Left forelimb (tissue), 1 donor: Measurements from ENCODE around the gene ADAMTS3.

ENCODE experiments used
- DNase-seq: peaks from one replicate; pipeline ENCODE4 v3.0.0-alpha.2; 2018; ENCODE audit warnings: low spot score

ADAMTS3 gene

DNA sequence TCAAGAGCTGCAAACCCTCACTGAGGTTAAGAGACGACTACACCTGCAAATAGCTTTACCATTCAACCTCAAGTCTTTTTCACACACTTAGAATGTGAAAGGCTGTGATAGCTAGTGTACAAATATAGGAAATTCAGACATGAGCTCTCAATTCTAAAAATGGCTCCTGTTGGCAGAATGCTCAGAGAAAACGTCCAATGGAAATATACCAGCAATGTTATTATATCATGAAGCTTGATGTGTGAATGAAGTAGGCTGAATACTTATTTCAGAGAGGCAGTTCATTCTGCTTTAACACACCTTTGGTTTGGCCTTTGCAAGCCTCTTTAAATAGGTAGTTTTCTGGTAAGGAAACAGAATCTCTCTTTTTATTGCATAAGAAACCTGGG is 227.6 kb downstream of the ADAMTS3 start:
- DNase-seq = no peak

DNA sequence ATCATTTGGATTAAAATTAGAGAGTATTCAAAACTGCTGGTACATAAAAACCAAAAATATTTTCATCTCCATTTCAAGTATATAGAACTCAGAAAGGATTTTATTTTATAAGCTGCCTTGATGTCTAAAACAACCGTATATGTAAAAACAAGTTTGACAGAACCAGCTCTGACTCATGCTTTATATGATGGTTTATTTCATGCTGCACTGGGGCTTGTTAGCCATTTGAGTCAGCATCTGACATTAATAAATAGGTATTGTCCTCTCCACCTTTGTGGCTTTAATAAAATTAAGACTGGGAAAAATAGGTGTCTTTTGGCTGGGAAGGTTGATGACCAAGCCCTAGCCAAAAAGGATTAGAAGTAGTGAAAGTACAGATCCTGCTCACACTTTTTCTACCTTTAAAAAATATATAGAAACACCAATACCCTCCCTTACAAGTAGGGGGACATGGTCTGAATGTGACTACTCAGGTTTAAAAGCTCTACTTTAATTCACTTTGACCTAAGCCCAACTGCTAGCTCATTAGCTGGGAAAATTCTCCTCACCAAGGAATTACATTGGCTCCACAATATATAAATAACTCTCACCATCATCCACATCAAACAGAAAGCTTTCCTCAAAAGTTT is 228.1 kb downstream of the ADAMTS3 start:
- DNase-seq = no peak

DNA sequence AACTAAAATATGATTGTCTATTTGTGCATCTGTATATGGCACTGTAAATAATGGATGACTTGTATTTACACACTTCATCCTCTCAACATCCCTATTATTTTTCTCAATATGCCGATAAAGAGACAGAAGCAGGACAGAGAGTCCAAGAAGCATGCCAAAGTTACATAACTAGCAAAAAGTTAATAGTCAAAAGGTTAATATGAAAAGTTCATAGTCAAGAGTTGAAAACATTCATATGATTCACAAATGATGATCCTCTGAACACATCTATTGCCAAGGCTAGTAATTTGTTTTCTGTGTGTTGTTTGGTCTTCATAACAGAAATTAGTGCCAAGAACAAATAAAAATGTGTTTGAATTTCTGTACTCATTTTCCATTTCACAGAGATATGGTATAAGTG is 231.0 kb downstream of the ADAMTS3 start:
- DNase-seq = no peak

DNA sequence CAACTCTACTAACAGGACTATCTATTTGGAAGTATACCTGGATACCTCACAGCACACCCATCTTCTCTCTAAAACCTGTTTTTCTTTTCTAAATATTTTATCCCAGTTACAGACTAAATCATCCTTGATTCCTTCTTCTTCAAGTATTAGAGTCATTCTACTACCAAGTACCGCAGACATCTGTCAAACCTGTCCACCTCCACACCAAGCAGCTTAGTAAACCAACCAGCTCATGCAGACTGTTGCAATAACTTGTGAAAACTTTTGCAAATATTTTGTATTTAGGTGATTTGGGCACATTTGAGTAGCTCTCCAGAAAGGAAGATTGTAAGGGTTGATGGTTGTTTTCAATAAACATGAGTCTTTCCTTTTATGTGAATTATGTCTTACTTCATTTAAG is 238.6 kb downstream of the ADAMTS3 start:
- no peak for DNase-seq

DNA sequence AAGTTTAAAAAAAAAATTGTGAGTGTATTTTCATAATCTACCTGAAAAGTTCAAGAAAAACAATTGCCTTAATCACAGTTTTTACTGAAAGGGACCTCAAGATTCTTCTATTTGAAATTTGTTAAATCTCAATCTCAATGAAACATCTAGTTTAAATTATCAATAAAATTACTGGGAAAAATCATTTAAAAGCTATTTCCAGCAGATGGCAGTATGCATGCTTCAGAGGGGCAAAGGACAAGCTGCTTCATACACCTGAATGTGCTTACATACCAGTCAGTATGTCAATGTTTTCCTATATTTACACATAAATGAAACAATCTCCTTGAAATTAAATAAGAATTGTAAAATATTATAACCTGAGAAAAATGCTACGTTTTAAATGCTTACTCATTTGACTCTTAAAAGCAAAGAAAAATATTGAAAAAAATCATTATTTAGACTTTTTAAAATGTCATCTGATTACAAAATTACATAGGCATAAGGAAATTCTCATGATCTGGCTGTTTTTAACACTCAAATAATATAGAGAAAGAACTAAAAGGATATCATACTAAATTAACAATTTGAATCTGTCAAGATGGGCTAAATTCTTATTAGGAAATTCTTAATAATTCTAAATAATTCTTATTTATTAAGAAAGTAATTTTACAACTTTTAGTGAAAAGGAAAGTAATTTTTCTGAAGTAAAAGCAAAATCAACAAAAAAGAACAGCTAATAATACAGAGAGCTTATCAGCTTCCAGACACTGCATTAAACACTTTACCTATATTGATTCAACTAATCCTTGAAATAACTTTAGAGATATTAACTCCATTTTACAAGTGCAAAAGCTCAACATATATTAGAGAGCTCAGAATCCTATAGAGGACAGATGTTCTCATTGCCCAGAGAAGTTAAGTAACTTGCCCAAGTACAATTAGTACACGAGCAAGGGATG is 242.1 kb downstream of the ADAMTS3 start:
- no peak for DNase-seq

DNA sequence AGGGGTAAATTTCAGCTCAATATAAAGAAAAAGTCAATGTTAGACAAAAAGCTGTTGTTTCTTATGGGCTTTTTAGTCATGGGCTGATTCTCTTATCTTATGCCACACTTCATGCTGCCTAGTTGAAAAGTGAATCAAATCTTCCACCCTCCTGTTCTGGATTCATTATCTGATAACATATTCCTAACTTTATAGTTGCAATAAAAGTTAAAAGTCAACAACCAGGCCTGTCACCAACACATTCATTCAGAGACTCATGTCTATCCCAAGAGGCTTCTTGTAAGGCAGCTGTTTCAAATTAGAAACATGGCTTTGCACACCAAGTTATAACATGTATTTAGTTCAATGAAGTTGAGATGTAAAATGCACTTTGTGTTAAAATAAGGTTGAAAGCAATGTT is 243.8 kb downstream of the ADAMTS3 start:
- no peak for DNase-seq

DNA sequence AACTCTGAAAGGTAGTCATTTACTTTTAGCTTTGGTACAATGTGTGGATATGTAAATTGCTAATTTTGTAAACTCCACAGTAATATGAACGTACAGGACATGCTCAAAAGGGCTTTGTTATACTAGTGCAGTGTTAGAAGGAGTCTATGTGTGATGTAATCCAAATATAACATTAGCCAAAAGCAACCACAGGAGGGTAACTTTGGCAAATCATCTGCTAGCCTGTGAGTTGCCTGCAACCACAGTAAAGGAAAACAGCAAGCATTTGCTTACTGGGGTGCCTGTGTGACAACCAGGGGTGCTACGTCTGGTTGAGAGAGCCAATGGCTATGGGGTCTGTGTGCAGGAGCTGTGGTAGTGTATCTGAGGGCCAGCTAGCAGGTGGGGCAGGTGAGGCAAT is 245.8 kb downstream of the ADAMTS3 start:
- no peak for DNase-seq

DNA sequence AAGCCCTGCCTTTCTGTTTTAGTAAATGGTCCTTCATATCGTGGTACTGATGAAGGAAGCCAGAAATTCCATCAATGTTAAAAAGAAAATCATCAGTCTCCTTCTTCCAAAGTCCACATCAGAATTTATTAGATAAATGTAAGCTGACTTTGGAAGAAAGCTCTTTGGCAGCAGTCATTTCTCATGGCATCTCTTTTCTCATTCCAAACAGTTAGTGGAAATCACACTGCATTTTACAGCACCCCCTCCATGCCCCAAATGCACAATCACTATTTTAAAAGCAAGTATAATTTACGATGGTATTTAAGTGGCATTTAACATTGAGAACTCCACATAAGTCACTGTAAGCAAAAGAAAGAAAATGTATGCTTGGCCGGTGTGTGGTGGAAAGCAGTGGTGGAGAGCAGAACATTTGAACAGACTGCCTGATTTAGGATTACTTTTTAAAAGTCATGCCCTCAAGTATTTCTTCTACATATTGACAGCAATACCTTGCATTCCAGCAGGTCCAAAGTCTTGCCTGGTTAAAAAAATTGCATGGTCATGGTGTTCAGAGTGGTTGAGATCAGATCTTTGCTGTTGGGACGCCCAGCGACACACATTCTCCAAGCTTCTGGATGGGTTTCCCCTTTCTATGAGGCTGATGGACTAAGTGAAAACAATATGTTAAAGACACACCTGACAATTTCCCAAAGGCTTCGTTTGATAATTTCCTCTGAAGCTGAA is 248.6 kb downstream of the ADAMTS3 start:
- DNase-seq = no peak

DNA sequence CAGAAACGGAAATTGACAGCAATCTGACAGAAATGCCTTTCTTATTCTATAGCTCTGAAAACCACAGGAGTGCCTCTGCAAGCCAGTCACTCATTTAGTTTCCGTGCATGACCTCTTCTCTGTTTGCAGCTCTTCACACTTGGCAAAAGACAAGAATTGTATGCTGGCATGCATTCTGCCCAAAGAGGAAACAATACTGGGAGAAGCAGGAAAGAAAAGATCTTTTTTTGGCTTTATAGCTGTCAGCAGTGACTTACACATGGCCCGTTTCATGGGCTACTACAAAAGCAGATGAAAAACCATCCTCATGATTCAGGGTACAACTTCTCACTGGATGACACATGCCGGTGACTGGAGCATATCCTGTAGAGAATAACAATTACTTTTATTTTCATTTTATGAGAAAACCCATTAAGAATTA is 249.4 kb downstream of the ADAMTS3 start:
- no peak for DNase-seq

DNA sequence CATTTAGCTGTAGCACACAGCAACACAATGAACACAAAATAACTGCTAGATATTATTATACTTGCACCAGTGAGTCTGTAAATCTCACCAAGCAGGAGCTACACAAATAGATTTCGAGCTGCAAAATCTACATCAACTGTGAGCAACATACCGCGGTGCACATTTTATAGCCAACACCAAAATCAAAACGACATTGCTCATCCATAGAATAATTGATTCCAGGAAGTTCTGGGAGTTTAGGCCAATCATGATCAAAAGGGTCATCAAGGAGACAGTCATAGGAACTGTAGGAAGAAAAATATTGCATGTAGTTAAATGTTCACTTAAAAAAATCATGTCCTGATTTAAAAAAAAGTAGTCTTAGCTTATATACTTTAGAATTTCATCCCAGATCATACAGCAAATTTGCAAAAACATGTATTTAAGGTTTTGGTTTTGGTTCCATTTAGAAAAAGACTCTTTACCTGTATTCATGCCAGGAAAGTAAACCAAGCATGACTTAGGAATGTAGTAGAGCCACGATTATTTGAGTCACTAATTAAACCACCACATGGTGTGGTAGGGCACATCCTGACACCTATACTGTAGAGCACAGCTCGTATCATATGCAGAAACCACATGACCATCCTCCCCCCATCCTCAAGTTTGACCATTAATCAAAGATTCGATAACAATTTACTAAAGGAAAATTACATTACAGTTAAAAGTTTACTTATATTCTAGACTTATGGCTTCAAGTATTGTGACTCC is 250.4 kb downstream of the ADAMTS3 start:
- no peak for DNase-seq

DNA sequence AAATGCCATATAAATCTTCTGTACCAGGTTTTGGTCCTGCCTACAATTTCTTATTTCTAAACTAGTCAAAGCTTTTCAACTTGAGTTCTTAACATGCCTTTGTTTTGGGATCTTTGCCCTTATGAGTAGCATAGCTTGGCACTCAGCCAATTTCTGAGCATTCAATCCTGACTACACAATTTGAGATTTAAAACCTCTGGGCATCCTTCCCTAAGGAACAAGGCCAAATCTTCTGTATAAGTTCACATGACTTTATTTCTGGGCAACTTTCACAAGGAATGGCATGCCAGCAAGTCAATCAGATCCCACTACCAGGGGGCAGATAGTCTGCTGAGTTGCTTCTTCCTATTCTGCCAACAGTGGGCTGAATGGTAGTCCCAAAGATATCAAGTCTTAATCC is 254.2 kb downstream of the ADAMTS3 start:
- DNase-seq = no peak

DNA sequence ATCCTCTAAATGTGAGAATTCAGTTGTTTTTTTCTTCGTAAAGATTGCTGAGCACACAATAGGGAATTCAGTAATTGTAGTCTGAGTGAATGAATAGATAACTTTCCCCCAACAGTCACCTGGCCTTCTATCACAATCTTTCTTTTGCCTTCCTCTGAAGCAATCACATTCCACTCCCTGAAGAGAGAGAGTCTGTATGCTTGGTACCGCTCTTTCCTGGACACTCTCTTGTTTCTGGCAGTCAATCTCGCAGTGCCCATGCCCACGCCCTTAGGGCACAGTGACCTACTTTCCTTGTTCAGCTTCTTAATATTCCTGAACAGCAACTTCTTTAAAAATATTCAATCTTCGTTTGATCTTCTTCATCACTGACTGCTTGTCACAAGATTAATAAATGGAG is 255.9 kb downstream of the ADAMTS3 start:
- no peak for DNase-seq

DNA sequence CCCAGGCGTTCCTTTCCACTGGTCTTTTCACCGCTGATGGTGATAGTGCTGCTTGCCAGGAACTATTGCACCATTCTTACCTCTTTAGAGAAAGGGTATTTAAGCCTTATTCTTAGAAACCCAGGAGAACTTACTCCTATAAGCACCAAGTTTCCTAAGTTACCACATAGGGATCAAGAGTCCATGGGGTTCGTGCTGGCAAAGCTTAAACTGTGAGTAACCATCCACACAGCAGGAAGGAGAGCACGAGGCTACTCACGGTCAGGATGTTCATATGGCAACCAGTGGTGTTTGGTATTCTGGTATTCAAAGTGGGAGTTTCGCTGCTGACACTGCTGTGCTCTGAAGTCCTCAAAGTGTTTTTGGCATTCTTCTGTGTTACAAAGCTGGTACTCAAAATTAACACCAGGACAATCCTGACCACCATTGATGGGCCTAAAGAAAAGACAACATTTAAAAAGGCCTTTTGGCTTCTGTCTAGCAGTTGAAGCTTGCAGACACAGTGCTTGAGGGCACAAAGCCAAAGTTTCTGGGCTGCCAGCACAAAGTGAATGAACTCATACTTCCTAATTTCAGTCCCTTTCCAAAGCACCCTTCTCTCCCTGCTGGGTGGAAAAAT is 256.9 kb downstream of the ADAMTS3 start:
- DNase-seq = no peak

DNA sequence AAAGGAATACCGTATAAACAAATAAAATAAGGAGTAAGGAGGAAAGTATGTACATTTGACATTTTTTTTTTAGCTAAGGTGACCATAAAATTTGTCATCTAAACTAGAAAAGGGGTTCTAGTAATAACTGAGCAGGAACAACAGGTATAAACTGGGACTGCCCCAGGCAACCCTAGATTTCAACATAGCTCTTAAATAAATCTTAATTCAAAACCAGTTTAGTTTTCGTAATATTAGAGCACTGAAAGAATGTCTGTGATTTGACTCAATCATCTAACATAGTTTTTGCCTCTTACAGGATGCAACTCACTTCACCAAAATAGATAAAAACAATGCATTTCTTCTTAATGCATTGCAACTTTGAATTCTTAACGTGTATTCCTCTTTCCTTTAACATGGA is 257.7 kb downstream of the ADAMTS3 start:
- DNase-seq = no peak

DNA sequence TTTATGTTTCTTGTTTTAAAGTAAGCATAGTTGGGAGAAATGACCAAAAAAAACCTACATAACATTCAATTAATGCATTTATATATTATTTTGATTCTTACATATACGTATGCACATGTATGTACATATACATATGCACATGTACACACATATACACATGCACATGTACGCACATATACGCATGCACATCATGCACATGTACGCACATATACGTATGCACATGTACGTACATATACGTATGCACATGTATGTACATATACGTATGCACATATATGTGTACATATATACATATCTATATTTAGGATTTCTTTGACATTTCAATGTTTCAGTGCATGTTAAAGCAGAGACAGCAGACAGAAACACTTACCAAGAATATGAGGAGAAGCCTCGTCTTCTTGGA is 263.4 kb downstream of the ADAMTS3 start:
- DNase-seq = no peak

DNA sequence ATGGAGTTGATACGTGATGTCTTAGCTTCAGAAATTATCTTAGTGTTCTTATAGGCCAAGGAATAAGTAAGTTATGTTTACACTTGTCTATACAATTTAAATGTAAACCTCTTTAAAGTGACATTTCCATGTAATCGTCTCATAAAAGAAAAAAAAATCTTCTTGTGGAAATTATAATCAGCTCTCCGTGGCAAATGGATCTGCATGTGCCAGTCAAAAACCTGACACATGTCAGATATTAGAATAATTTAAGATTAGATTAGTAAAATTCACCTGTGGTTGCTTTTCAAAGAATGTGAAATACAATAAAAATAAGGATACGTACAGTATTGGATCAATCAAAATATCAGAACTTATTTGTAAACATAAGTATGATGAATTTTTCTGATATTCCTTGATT is 263.9 kb downstream of the ADAMTS3 start:
- DNase-seq = no peak

DNA sequence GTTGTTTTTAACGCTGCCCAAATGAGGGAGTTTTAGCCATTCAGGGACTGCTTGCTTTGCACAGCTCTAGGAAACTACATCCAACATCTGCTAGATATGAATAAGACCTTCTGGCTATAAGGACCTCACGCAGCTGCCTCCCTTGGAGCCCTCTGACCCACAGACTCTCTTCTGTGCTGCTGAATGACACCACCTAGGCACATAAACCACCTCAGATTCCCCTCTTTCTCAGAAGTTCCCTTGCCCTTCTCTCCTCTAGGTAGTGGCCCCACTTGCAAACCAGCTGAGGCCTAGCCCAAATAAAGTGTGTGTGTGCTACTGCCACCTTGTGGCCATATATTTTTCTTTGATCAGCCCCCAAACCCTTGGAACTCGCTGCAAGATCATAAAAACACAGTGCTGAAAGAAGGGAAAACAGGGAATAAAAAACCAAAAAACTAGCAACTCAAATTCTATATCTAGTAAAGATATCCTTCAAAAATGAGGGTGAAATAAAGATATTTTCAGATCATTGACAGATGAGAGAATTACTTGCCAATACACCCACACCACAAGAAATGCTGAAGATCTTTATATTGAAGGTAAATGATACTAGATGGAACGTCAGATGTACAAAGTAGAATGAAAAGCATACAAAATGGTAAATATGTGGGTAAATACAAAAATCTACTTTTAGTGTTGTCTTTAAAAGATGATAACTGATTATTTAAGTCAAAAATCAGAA is 265.9 kb downstream of the ADAMTS3 start:
- no peak for DNase-seq

DNA sequence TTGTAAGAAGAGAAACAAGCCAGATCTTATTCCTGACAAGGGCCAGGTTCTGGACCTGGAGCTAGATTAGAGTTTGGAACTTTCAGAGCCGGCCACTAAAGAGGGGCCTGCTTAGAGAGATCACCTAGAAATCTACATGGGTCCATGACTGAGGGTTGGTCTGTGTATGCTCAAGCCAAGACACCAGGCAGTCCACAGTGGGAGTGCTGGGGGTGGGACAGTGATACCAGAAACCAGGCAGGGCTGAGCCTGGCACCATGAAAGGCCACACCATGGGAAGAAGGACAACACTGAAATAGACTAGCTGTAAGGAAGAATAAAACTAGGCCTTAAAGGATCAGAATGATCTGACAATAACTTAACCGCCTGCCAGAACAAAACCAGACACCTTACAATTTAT is 267.3 kb downstream of the ADAMTS3 start:
- DNase-seq = no peak

DNA sequence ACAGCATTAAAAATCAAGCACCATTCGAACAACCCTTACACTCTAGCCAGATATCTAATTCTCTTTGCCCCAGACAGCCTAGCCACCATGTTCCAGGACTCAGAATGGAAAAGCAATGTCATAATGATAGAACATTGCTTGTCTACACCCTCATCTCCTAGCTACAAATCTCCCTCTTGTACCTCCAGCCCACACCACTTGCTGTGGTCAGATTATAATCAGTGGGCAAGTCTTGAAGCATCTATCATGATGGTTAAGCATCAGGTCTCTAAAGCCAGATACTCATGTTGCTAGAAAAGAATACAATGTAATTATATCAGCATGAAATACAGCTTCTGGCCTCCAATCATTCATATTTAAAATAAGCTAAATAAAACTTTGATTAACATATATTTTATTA is 268.9 kb downstream of the ADAMTS3 start:
- no peak for DNase-seq

DNA sequence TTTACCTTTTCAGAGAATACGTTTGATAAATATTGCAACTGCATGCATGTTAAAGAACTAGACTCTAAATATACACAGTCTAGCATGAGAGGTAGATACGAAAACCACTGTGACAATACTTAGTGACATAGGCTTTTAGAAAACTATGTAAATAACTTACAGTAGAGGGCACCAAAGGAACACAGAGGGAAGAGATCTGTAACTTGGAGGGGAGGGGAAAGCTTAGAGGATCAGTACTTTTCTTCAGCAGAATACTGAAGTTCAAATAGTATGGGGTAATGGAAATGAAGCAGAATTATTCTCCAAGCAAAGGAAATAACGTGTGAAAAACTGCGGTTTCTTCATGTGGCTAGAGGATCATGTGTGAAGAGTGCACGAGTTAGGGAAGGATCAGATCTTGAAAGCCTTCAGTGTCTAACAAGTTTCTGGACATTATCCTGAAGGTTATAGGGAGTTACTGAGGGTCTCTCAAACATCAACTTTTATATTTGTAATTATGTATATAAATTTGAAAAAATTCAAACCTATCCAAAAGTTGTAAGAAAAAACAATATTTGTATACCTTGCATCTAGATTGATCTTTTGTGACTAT is 273.0 kb downstream of the ADAMTS3 start:
- no peak for DNase-seq

DNA sequence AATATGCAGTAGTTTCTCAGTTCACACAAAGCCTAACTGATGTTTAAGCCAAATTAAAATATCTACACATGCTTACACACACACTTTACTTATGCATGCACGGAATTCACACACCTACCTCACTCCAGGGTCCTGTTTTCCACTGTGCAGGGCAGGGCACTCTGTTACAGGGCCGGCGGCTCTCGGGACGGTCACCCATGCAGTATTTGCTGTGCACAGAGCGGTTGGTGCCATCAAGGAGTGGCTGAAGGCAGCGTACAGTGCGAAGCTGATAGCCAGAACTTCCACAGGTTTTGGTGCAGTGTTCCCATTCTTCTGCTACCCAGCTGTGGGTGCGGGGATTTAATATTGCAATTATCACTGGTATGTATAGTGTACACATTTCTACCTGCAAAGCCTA is 278.3 kb downstream of the ADAMTS3 start:
- no peak for DNase-seq
